ENCODE data around the gene ZSCAN20.

Gene ZSCAN20

GRCh38 chr1:33519240-33519884 lies 46.9 kb downstream of the ZSCAN20 start:
- in situ Hi-C loops (cut with HindIII; ENCODE audit: low sequenced_read_pairs): no loop called here

GRCh38 chr1:33524586-33524985 lies 52.1 kb downstream of the ZSCAN20 start:
- in situ Hi-C loops (cut with HindIII; ENCODE audit: low sequenced_read_pairs): no loop called here

GRCh38 chr1:33527934-33528333 lies 55.5 kb downstream of the ZSCAN20 start:
- in situ Hi-C loops (cut with HindIII; ENCODE audit: low sequenced_read_pairs): loop anchor here (5.0 kb wide), 1 partner anchor 34 kb away; no protein-coding TSS in a partner anchor

- in situ Hi-C loops (cut with HindIII; ENCODE audit: low sequenced_read_pairs): loop anchor here (5.0 kb wide), 1 partner anchor 32 kb away; no protein-coding TSS in a partner anchor
These were observed 57.5 kb downstream of the ZSCAN20 start for GRCh38 chr1:33529957-33530356.

GRCh38 chr1:33532250-33532649 lies 59.8 kb downstream of the ZSCAN20 start:
- in situ Hi-C loops (cut with HindIII; ENCODE audit: low sequenced_read_pairs): no loop called here

GRCh38 chr1:33532936-33533335 lies 60.5 kb downstream of the ZSCAN20 start:
- in situ Hi-C loops (cut with HindIII; ENCODE audit: low sequenced_read_pairs): no loop called here

GRCh38 chr1:33535334-33535733 lies 62.9 kb downstream of the ZSCAN20 start:
- in situ Hi-C loops (cut with HindIII; ENCODE audit: low sequenced_read_pairs): no loop called here

- in situ Hi-C loops (cut with HindIII; ENCODE audit: low sequenced_read_pairs): no loop called here
These were observed 65.4 kb downstream of the ZSCAN20 start for GRCh38 chr1:33537885-33538284.

- in situ Hi-C loops (cut with HindIII; ENCODE audit: low sequenced_read_pairs): no loop called here
These were observed 69.5 kb downstream of the ZSCAN20 start for GRCh38 chr1:33541966-33542365.
